ENCODE measurements around the gene TLNRD1. TPM values are rescaled to one million over a fixed set of nuclear protein-coding genes. Genes with fewer than 3 reads are reported as not detected.

The TLNRD1 gene
- total RNA-seq, 4 donors from 2014 or later: 15.4 to 25.6 (median 19.5) TPM

- Histone ChIP-seq H3K36me3 (no peaks in the 10 kb centered on the region), H3K4me3 (no peak overlapping the region), H3K27me3 (no peaks in the 10 kb centered on the region), H3K27ac (no peak overlapping the region), H3K9me3 (no peaks in the 10 kb centered on the region), H3K4me1 (no peaks in the 10 kb centered on the region)
- TF ChIP-seq CTCF (IDR thresholded peaks at IDR 0.05) (no peak), POLR2A (IDR thresholded peaks at IDR 0.05) (no peak)
- DNase-seq: no peak
These were observed 40.0 kb downstream of the TLNRD1 start for GRCh38 chr15:81040757-81041156.

- Histone ChIP-seq H3K27me3 (no peaks in the 10 kb centered on the region), H3K27ac (no peak overlapping the region), H3K36me3 (no peaks in the 10 kb centered on the region), H3K9me3 (no peaks in the 10 kb centered on the region), H3K4me1 (no peaks in the 10 kb centered on the region), H3K4me3 (no peak overlapping the region)
- TF ChIP-seq CTCF (IDR thresholded peaks at IDR 0.05): no peak
- no peak for TF ChIP-seq POLR2A (IDR thresholded peaks at IDR 0.05)
- no peak for DNase-seq
These were observed 42.7 kb downstream of the TLNRD1 start for GRCh38 chr15:81043281-81043934.

- Histone ChIP-seq H3K4me3 (no peak overlapping the region), H3K27ac (no peak overlapping the region), H3K4me1 (no peaks in the 10 kb centered on the region), H3K9me3 (no peaks in the 10 kb centered on the region), H3K36me3 (no peaks in the 10 kb centered on the region), H3K27me3 (no peaks in the 10 kb centered on the region)
- no peak for TF ChIP-seq POLR2A (IDR thresholded peaks at IDR 0.05)
- no peak for TF ChIP-seq CTCF (IDR thresholded peaks at IDR 0.05)
- DNase-seq: no peak
These were observed 43.3 kb downstream of the TLNRD1 start for GRCh38 chr15:81043935-81044575.

GRCh38 chr15:81046290-81046689, 45.6 kb downstream of the TLNRD1 start:
- Histone ChIP-seq H3K27ac (no peak overlapping the region), H3K27me3 (no peaks in the 10 kb centered on the region), H3K9me3 (no peaks in the 10 kb centered on the region), H3K36me3 (no peaks in the 10 kb centered on the region), H3K4me3 (no peak overlapping the region), H3K4me1 (no peaks in the 10 kb centered on the region)
- TF ChIP-seq CTCF (IDR thresholded peaks at IDR 0.05): no peak
- TF ChIP-seq POLR2A (IDR thresholded peaks at IDR 0.05): no peak
- no peak for DNase-seq

GRCh38 chr15:81047928-81048327, 47.2 kb downstream of the TLNRD1 start:
- TF ChIP-seq POLR2A (IDR thresholded peaks at IDR 0.05): no peak
- no peak for TF ChIP-seq CTCF (IDR thresholded peaks at IDR 0.05)
- DNase-seq: no peak
- Histone ChIP-seq H3K36me3 (no peaks in the 10 kb centered on the region), H3K4me1 (no peaks in the 10 kb centered on the region), H3K27ac (no peak overlapping the region), H3K9me3 (no peaks in the 10 kb centered on the region), H3K4me3 (no peak overlapping the region), H3K27me3 (no peaks in the 10 kb centered on the region)
